Measurements from ENCODE around the gene COLGALT1. TPM values are rescaled to one million over a fixed set of nuclear protein-coding genes. Genes with fewer than 3 reads are reported as not detected.

Gene COLGALT1
- total and polyA plus RNA-seq, 2 of the 8 experiments (the other 6 are each of a cell fraction or from before 2014, with no cell fraction given) = 44.7 to 58.1 TPM

- 0 out of 2 replicates have a peak overlapping the region, but pooled peaks have one; percentile 9 for H2BK12ac ChIP-seq (ENCODE audit: low read depth, low read length)
- WGBS, 2 experiments (ENCODE audit: extremely low coverage in 1 of 2, insufficient coverage in 1 of 2, insufficient read length in 1 of 2, insufficient replicate concordance in 2 of 2, low coverage in 1 of 2, low lambda C conversion rate in 2 of 2, missing lambda C conversion rate in 1 of 2) = 23% methylated on average over 27 of the region's 34 CpGs; no CpG with 5 or more reads in 1 of the 2 experiments
- H3K18ac ChIP-seq (ENCODE audit: extremely low read depth, low read length) = no peak overlapping the region
- FAIRE-seq (no peak), DNase-seq (ENCODE audit: low read depth in 1 of 2, low spot score in 2 of 2) (peak; percentile 95 to 98)
- no peak overlapping the region for H3K23ac ChIP-seq (ENCODE audit: insufficient read length)
- H3K4me3 ChIP-seq (ENCODE audit: extremely low read depth in 1 of 4, insufficient read depth in 2 of 4, low read depth in 3 of 4, low read length in 4 of 4) = peak overlapping the region in 3 of 4 experiments; percentile 36 to 58 (median 38); a peak in 7 of 8 replicates
- H4K5ac ChIP-seq (ENCODE audit: insufficient read length, low read depth, low read length) = no peak overlapping the region
- no peak overlapping the region; the same call in 1 of the 2 replicates for H4K8ac ChIP-seq (ENCODE audit: extremely low read depth, insufficient read depth, low read length)
- peaks cover 3% of the 10 kb centered on the region; the same call in 1 of the 2 replicates for H3K79me1 ChIP-seq (ENCODE audit: low read depth, low read length)
- no peaks in the 10 kb centered on the region for H3K27me3 ChIP-seq (replicated peaks in 1 of 4; ENCODE audit: control insufficient read depth in 3 of 4, extremely low read depth in 1 of 4, insufficient read depth in 3 of 4, low read length in 3 of 4)
- no peak overlapping the region for H4K91ac ChIP-seq (replicated peaks; ENCODE audit: insufficient read length, low read length)
- no peaks in the 10 kb centered on the region; the same call in 1 of the 2 replicates for H3K23me2 ChIP-seq (ENCODE audit: low read depth, low read length)
- H2BK5ac ChIP-seq (ENCODE audit: low read depth, low read length) = no peak overlapping the region; the same call in 1 of the 2 replicates
- H3K4me2 ChIP-seq (ENCODE audit: insufficient read depth in 1 of 2, low read depth in 2 of 2, low read length in 2 of 2) = peak overlapping the region; percentile 64 to 81
- no peaks in the 10 kb centered on the region for H3K9me3 ChIP-seq (ENCODE audit: insufficient read depth in 2 of 2, low read depth in 1 of 2, low read length in 1 of 2)
- no peak overlapping the region for H3K14ac ChIP-seq (ENCODE audit: insufficient read length)
- H3K36me3 ChIP-seq (ENCODE audit: control insufficient read depth in 2 of 4, insufficient read depth in 4 of 4, low read length in 3 of 4) = peaks cover 0 to 11% (median 2%) of the 10 kb centered on the region in 4 experiments; a peak in 3 of 8 replicates
- no peak overlapping the region for H2BK20ac ChIP-seq (ENCODE audit: low read length)
- no peak overlapping the region for H3K27ac ChIP-seq (ENCODE audit: low read depth, low read length)
- H3K79me2 ChIP-seq (ENCODE audit: control insufficient read depth in 1 of 2, insufficient read depth in 2 of 2, low read length in 2 of 2) = no peaks in the 10 kb centered on the region
- CTCF ChIA-PET (ENCODE audit: partially characterized antibody) = interaction anchor here (0.6 to 4.9 kb wide), 11 partner anchors 9 to 136 kb away, joined by 3 to 38 read pairs (median 5); no protein-coding TSS in a partner anchor
- H4K20me1 ChIP-seq (replicated peaks in 1 of 2; ENCODE audit: control insufficient read depth in 1 of 2, insufficient read depth in 2 of 2, low read length in 2 of 2) = peaks cover 3 to 5% of the 10 kb centered on the region in 2 experiments
- H2AK5ac ChIP-seq (ENCODE audit: low read depth, low read length) = no peak overlapping the region
- no peak overlapping the region for H2AFZ ChIP-seq (ENCODE audit: low read length)
- no peak overlapping the region for H3K9ac ChIP-seq (replicated peaks in 1 of 4; ENCODE audit: extremely low read depth in 1 of 4, low read depth in 3 of 4, low read length in 3 of 4)
- POLR2A ChIA-PET (ENCODE audit: partially characterized antibody) = interaction anchor here (0.8 to 1.2 kb wide), 2 partner anchors 66 to 310 kb away, joined by 3 to 6 read pairs; partner anchors contain the start of genes BABAM1 and PGLS
- H2BK15ac ChIP-seq (ENCODE audit: low read length) = no peak overlapping the region
- no peak overlapping the region for H3K56ac ChIP-seq (replicated peaks; ENCODE audit: insufficient read length, low read depth, low read length)
- no peak overlapping the region for H2BK120ac ChIP-seq (replicated peaks; ENCODE audit: low read depth, low read length)
- H3K4ac ChIP-seq (replicated peaks; ENCODE audit: insufficient read length, low read depth, low read length) = no peak overlapping the region
- peaks cover 0 to 18% (median 14%) of the 10 kb centered on the region in 4 experiments; a peak in 6 of 7 replicates for H3K4me1 ChIP-seq (replicated peaks in 1 of 4; ENCODE audit: control insufficient read depth in 3 of 4, insufficient read depth in 4 of 4, low read length in 3 of 4)
- TF ChIP-seq CREB1 (IDR thresholded peaks at IDR 0.05) = 0 out of 2 replicates have a peak, but pooled peaks have one; percentile 8
- TF ChIP-seq YY1 (IDR thresholded peaks at IDR 0.05; ENCODE audit: low read depth, low read length) = 0 out of 2 replicates have a peak, but pooled peaks have one; percentile 14
- 0 out of 2 replicates have a peak, but pooled peaks have one; percentile 29 for TF ChIP-seq SP4 (IDR thresholded peaks at IDR 0.05; ENCODE audit: low read length)
- TF ChIP-seq BRCA1 (IDR thresholded peaks at IDR 0.05; ENCODE audit: low read depth, low read length) = no peak
- peak in 1 of 2 experiments; percentile 48; a peak in 1 of 4 replicates for TF ChIP-seq SIN3A (conservative IDR thresholded peaks at IDR 0.05 in 1 of 2, IDR thresholded peaks at IDR 0.05 in 1 of 2; ENCODE audit: low read depth in 1 of 2, low read length in 2 of 2)
- TF ChIP-seq EZH2 (IDR thresholded peaks at IDR 0.05; ENCODE audit: low read depth, low read length, severe bottlenecking) = no peak
- TF ChIP-seq RBBP5 (IDR thresholded peaks at IDR 0.05; ENCODE audit: borderline replicate concordance, low read depth, low read length) = peak; percentile 79
- TF ChIP-seq RAD21 (IDR thresholded peaks at IDR 0.05 in 1 of 2, conservative IDR thresholded peaks at IDR 0.05 in 1 of 2; ENCODE audit: low read depth in 2 of 2, low read length in 2 of 2) = no peak
- peak; percentile 57 for TF ChIP-seq TAF1 (IDR thresholded peaks at IDR 0.05; ENCODE audit: low read depth, low read length)
- TF ChIP-seq POLR2A (IDR thresholded peaks at IDR 0.05; ENCODE audit: control extremely low read depth in 1 of 2, low read depth in 2 of 2, low read length in 2 of 2) = peak in 1 of 2 experiments; percentile 30; a peak in 1 of 3 replicates
Observed at GRCh38 chr19:17576758-17577456, 21.5 kb downstream of the COLGALT1 start.
